SU-DHL-6 (cell line): ENCODE measurements around the gene RABEP2.

Source experiments
- H2AFZ ChIP-seq: fragments of 200-600 bp; sonication (generic); 2 replicates; pipeline ENCODE4 v1.6.1; 2014; ENCODE audit warnings: low read depth, mild to moderate bottlenecking, moderate library complexity, mixed read lengths, antibody characterized with exemption, low read length; ENCODE audit not compliant: severe bottlenecking
- H3F3A ChIP-seq: fragments of 200-600 bp; shearing (Covaris generic); 2 replicates; pipeline ENCODE4 v1.6.0; 2016; ENCODE audit warnings: antibody characterized with exemption, mild to moderate bottlenecking; ENCODE audit not compliant: insufficient read depth
- H3K27ac ChIP-seq: fragments of 200-600 bp; sonication (generic); 2 replicates; pipeline ENCODE4 v1.5.1; 2016; ENCODE audit warnings: low read depth, mild to moderate bottlenecking, low read length, moderate library complexity, mixed read lengths
- H3K27me3 ChIP-seq: fragments of 200-600 bp; sonication (generic), shearing (Covaris generic); 2 replicates; pipeline ENCODE4 v1.6.0; 2014; ENCODE audit warnings: mild to moderate bottlenecking, low read length
- H3K36me3 ChIP-seq: fragments of 200-600 bp; sonication (generic); 2 replicates; pipeline ENCODE4 v1.6.1; 2014; ENCODE audit warnings: mild to moderate bottlenecking, low read length, mixed read lengths
- H3K4me2 ChIP-seq: fragments of 300-600, 200-600 bp; shearing (Covaris generic), sonication (generic); 2 replicates; pipeline ENCODE4 v1.6.0; 2014; ENCODE audit warnings: low read length, low read depth, mild to moderate bottlenecking; ENCODE audit not compliant: poor library complexity, severe bottlenecking
- H3K4me3 ChIP-seq: fragments of 200-600 bp; sonication (generic); 2 replicates; pipeline ENCODE4 v1.5.1; 2014; ENCODE audit warnings: antibody characterized with exemption, low read length, mild to moderate bottlenecking, mixed read lengths; ENCODE audit not compliant: insufficient read depth, poor library complexity, severe bottlenecking
- H3K79me2 ChIP-seq: fragments of 200-600 bp; sonication (generic); 2 replicates; pipeline ENCODE4 v1.6.1; 2014; ENCODE audit warnings: mild to moderate bottlenecking, low read length, moderate library complexity; ENCODE audit not compliant: insufficient read depth
- H3K9ac ChIP-seq: fragments of 200-600 bp; sonication (generic); 2 replicates; pipeline ENCODE4 v1.7.0; 2014; ENCODE audit warnings: mild to moderate bottlenecking, low read length
- H3K9me2 ChIP-seq: fragments of 200-600 bp; sonication (generic); replicated peaks from 2 replicates; pipeline ENCODE4 v1.6.1; 2014; ENCODE audit warnings: low read length; ENCODE audit not compliant: insufficient read depth
- H3K9me3 ChIP-seq: fragments of 200-600 bp; sonication (generic); 2 replicates; pipeline ENCODE4 v1.6.1; 2014; ENCODE audit warnings: low read length, mixed read lengths; ENCODE audit not compliant: insufficient read depth
- H4K20me1 ChIP-seq: fragments of 200-600 bp; sonication (generic); 2 replicates; pipeline ENCODE4 v1.6.1; 2014; ENCODE audit warnings: low read depth, mild to moderate bottlenecking, antibody characterized with exemption, low read length, moderate library complexity, mixed read lengths
- EZH2phosphoT487 ChIP-seq: fragments of 200-600 bp; sonication (generic), shearing (Covaris generic); conservative IDR thresholded peaks from 2 replicates; pipeline ENCODE4 v1.6.1; 2018; ENCODE audit warnings: mild to moderate bottlenecking, antibody characterized with exemption, low read length, moderate library complexity, mixed read lengths
- TF ChIP-seq, protein P1 (sequence below): fragments of 200-600 bp; sonication (generic); IDR thresholded peaks from one replicate; pipeline ENCODE4 v1.5.1; 2017; ENCODE audit warnings: antibody characterized with exemption, mild to moderate bottlenecking, low read length, moderate library complexity; ENCODE audit not compliant: insufficient read depth, poor library complexity, severe bottlenecking

Gene RABEP2

DNA sequence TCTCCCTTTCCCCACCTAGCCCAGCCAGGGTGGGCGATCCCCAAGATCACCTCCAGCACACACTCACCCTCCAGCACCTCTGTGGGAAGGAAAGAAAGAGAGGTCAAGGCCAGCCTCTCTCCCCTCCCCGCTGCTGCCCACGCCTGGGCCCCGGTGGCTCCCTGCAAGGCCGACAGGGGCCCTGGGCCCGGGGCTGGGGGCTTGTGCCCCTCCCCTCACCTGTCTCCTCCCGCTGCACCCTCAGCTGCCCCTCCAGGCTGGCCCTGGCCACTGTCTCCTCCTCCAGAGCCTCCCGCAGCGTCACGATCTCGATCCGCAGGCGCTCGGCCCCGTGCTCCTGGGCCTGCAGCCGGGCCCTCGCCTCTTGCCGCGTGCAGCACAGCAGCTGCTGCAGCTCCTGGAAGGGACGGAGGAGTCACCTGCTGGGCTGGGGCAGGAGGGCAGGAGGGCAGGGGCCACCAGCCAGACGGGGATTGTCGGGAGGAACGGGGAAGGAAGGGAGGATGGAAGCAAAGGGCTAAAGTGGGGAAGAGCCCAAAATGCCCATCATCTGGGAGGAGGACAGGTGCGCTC is 19.2 kb downstream of the RABEP2 start:
- H3K9ac ChIP-seq, result no peak overlapping the region
- no peaks in the 10 kb centered on the region for H3K27me3 ChIP-seq
- H3K79me2 ChIP-seq, result no peaks in the 10 kb centered on the region
- H3K9me2 ChIP-seq, result no peaks in the 10 kb centered on the region
- H4K20me1 ChIP-seq, result no peaks in the 10 kb centered on the region
- no peak overlapping the region for H3K27ac ChIP-seq
- H3K4me3 ChIP-seq, result no peak overlapping the region
- no peak overlapping the region for H2AFZ ChIP-seq
- H3K36me3 ChIP-seq, result no peaks in the 10 kb centered on the region
- H3F3A ChIP-seq, result no peaks in the 10 kb centered on the region
- no peaks in the 10 kb centered on the region for H3K9me3 ChIP-seq
- H3K4me2 ChIP-seq, result no peak overlapping the region
- TF ChIP-seq EZH2phosphoT487, result no peak
- TF ChIP-seq, protein P1, sequence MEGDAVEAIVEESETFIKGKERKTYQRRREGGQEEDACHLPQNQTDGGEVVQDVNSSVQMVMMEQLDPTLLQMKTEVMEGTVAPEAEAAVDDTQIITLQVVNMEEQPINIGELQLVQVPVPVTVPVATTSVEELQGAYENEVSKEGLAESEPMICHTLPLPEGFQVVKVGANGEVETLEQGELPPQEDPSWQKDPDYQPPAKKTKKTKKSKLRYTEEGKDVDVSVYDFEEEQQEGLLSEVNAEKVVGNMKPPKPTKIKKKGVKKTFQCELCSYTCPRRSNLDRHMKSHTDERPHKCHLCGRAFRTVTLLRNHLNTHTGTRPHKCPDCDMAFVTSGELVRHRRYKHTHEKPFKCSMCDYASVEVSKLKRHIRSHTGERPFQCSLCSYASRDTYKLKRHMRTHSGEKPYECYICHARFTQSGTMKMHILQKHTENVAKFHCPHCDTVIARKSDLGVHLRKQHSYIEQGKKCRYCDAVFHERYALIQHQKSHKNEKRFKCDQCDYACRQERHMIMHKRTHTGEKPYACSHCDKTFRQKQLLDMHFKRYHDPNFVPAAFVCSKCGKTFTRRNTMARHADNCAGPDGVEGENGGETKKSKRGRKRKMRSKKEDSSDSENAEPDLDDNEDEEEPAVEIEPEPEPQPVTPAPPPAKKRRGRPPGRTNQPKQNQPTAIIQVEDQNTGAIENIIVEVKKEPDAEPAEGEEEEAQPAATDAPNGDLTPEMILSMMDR, result no peak

DNA sequence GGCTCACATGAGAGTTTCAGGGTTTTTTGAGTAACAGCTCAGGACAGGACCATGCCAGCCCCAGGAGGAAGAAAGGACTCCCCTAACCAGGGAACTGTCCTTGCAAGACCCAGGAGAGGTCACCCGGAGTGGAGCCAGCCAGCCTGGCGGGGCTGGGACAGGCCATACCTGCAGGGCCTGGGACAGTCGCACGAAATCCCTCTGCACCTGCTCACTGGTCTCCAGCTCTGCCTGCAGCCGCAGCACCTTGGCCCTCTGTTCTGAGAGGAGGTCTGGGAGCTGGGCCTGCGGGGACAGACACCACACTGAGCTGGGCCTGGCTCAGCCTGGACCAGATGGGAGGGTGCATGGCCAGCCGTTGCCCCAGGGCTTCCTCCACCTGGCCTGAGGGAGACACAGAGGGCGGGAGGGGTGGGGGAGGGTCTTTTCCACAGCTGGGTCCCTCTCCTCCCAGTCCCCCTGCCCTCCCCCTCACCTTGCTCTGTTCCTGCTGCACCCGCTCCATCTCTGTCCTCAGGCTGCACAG is 19.7 kb downstream of the RABEP2 start:
- no peaks in the 10 kb centered on the region for H3K27me3 ChIP-seq
- H3K36me3 ChIP-seq, result no peaks in the 10 kb centered on the region
- TF ChIP-seq EZH2phosphoT487, result no peak
- TF ChIP-seq, protein P1, result no peak
- no peaks in the 10 kb centered on the region for H3F3A ChIP-seq
- no peak overlapping the region for H2AFZ ChIP-seq
- no peaks in the 10 kb centered on the region for H4K20me1 ChIP-seq
- H3K9ac ChIP-seq, result no peak overlapping the region
- H3K4me2 ChIP-seq, result no peak overlapping the region
- no peaks in the 10 kb centered on the region for H3K9me3 ChIP-seq
- no peaks in the 10 kb centered on the region for H3K79me2 ChIP-seq
- no peak overlapping the region for H3K27ac ChIP-seq
- no peak overlapping the region for H3K4me3 ChIP-seq
- no peaks in the 10 kb centered on the region for H3K9me2 ChIP-seq

DNA sequence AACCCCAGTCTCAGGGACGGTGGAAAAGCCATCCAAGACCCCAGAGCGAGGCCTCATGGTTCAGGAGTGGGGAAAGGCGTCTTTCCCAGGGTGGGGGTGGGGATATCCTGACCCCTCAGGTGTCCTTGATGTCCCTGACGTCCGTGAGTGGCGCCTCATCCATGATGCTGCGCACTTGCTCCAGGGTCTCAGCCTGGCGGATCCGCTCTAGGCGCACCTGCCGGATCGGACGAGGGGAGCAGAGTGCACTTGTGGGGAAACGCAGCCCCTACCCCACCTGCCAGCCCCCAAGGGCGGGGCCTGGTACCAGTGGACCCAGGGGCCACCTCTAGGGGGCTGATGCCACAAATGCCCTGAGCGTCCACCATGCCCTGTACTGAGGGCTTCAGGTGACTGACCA is 20.2 kb downstream of the RABEP2 start:
- Histone ChIP-seq H3F3A (no peaks in the 10 kb centered on the region), H3K4me2 (no peak overlapping the region), H3K36me3 (no peaks in the 10 kb centered on the region), H3K9ac (no peak overlapping the region), H3K27me3 (no peaks in the 10 kb centered on the region), H3K9me2 (no peaks in the 10 kb centered on the region), H2AFZ (no peak overlapping the region), H3K4me3 (no peak overlapping the region), H3K79me2 (no peaks in the 10 kb centered on the region), H3K27ac (no peak overlapping the region), H3K9me3 (no peaks in the 10 kb centered on the region), H4K20me1 (no peaks in the 10 kb centered on the region)
- TF ChIP-seq, protein P1, result no peak
- TF ChIP-seq EZH2phosphoT487, result no peak
